HG03439 (cell line): ENCODE results near the gene CORO2A.
"Not testable (repeated sequence)": the region's sequence is repeated elsewhere in the genome, so short reads cannot be mapped to it uniquely, and the experiment has no call there.

Experiments used
- ATAC-seq: cut with Tn5 transposase; IDR thresholded peaks from one replicate; pipeline ENCODE4 v1.9.1; 2021; ENCODE audit warnings: mild to moderate bottlenecking, moderate library complexity; ENCODE audit not compliant: unreplicated experiment

Gene CORO2A

DNA sequence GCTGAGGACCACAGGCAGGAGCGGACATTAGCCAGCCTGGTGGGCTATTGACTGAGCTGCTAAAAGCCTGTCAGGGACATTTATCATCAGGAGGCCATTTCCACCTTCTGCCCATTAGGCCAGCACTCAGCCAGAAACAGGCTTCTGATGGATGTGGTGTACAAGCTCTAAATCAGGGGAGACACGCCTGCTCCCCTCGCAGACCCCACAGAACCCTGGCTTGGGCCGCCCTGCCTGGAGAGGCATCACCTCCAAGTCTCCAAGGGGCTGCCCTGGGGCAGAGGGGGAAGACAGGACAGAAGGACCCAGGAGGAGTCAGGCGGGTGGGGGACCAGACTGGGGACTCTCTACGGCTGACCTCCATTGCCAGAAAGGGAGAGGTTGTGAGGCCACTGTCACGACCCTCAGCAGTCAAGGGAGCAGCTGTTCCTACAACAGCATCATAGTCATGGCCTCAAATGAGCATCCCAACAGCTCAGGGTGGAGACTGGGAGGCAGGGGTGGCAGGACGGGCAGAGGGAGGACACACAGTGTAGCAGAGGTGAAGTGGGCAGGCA, 49.4 kb downstream of the CORO2A start:
- no peak for ATAC-seq

DNA sequence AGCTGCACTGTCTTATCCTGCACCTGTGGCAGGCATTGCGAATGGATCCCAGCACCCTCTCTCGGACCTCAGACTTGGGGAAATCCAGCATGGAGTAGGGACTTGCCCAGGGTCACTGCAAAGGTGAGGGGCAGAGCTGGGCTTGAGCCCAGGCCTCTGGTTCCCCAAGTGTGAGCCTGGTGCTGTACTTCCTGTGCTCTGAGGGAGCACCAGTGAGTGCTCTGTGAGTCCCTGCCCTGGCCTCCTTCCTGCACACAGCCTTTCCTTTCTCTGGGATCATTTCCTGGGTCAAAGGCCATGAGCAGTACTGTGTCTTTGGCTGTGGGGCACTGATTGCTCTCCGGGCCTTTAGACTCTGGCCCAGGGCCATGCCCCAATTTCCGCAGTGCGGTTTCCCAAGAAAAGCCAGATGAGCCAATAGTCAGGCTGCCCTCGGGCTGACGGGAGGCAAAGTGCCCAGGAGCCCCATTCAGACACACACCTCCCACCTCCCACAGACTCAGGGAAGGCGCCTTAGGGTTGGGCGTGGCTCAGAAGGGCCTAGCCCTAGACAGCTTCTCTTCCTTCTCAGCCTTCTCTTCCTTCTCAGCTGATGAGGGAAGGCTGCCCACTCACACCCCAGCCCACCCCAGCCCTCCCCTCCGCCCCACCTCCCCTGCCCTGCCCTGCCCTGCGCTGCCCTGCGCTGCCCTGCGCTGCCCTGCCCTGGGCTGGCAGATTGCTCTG, 50.1 kb downstream of the CORO2A start:
- ATAC-seq: no peak

DNA sequence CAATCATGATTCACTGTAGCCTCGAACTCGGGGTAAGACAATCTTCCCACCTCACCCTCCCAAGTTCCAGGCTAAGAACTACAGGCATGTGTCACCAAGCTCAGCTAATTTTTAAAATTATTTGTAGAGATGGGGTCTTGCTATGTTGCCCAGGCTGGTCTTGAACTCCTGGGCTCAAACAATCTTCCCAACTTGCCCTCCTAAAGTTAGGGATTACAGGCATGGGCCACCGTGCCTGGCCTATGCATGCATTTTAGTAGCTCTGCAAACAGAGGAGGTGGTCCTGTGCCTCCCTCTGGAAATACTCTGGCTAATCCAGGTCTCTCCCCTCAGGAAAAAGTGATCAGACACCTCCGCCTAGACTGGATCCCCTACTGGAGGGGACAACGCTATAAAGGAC, 51.9 kb downstream of the CORO2A start:
- no peak for ATAC-seq

DNA sequence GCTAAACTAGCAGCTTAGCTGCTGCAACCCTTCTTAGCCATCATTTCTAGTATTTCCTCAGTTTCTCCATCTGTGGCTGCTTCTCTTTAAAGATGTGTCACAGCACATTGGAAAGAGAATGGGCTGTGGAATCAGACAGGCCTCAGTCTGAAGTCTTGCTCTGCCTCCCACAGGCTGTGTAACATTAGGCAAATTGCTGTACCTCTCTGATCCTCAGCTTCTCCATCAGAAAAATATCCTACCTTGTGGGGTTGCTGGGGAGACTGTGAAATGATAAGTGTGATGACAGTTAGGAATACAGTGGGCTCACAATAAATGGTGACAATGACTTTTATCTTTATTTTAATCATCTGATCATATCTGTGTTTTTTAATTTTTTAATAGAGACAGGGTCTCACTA, 55.9 kb downstream of the CORO2A start:
- ATAC-seq: no peak

DNA sequence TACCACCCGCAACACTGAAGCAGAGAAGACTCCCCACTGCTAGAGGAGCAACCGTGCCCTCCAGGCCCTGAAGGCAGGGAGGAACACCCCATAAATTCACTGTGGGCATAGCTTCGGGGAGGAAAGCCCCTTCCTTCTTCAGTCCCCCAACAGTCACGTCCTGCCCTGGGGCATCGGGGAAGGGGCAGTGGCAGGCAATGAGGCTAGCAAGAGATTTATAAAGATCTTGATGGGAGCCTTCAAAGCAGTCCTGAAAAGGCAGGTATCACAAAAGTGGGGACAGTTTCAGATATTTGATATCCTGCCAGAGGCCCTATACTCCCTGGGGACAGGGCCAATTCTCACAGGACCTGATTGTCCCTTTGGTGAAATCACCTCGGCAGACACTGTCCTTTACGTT, 56.5 kb downstream of the CORO2A start:
- no peak for ATAC-seq

DNA sequence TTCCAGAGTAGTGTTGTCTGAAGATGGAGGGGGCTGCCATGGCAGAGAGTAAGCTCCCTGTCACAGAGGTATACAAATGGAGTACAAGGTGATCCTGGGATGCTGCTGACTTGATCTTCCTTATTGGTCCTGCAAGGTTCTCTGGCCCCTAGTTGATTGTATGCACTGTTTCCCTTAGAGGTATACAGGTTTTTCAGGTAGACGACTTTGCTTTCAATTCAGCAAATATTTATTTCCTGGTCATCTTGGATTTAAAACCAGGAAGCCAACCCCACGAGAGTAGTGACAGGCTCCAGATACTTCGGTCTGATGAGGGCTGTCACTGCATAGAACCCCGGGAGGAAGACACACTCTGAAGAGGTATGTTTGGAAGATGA, 56.9 kb downstream of the CORO2A start:
- no peak for ATAC-seq

DNA sequence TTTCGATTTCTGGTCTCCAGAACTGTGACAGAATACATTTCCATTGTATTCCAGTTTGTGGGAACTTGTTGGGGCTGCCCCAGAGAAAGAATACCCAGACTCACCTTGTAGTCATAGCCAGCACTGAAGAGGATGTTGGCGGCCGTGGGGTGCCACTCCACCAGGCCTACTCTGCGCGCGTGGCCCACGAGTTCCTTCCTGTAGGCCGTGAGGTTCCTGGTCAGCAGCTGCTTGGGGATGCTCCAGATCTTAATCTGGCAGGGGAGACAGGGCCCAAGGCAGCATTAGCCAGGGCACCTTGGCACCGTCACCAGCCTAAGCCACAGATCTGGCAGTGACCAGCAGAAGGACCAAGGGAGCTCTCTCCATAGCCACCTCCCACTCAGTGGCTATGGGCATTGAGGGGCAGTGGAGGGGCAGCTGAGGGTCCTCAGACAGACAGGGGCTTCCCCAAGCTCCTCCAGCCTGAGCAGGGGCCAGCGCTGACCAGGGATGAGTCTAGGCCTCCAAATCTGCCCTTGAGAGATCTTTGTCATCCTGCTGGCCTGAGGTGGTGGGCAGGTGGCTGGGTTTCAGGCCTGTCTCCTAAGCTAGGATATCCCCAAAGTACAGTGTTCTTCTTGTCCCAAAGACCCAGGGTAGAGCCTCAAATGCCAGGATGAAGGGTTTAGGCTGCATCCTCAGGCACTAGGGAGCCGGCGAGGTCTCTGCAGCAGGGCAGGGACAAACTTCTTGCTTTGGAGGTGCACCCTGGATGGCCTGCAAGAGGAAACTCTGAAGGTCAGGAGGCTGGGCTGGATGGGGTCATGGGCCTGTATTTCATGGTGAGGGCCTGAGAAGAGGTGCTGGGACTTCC, 57.5 kb downstream of the CORO2A start:
- ATAC-seq: no peak

DNA sequence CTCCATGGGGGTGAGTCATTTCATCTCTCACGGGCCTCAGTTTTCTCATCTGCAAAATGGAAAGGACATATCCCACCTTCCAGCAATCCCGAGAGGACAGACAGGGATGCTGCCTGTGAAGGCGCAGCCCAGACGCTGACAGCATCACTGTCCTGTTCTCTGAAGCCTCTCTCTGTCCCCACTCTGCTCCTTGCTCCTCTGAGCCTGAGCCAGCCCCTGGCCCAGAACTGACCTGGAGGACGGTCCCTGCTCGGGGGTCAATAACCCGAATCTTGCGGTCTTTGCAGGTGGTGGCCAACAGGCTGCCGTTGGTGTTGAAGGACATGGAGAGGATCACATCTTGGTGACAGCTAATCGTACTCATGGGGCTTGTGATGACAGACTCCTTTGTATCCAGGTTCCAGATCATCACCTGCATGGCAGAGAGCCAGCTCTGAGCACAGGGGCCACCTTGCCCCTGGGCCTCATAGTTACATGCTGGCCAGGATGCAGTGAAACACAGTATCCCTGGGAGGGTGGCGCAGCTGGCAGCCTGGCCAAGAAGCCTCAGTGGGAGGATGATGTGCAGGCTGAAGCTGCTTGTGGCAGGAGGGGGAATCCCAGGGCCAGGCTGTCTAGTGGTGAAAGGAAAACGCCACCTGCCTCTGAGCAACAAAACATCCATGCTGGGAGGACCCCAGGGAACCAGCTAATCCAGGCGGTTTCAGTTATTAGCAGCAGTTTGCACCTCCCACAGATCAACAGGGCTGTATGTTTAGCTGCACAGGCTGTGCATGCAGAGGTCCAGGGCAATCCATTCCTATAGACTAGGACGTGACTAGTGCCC, 59.4 kb downstream of the CORO2A start:
- ATAC-seq: no peak

DNA sequence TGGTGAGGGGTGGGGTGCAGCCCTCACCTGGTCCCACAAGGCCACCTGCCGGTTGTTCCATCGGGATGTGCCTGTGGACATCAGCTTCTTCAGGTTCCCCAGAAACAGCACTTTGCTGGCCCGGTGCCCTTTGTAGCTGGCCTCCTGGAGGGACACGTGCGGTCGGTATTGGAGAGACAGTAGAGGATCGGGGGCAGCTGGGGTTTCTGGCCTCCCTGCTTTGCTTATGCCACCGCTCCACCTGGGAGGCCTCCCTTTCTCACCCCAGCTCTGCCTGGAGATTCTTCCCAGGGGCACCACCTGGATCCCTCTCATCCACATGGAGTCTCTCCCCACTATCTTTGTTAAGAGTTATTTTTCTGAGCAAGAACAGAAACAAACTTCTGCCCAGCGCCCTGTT, 60.3 kb downstream of the CORO2A start:
- no peak for ATAC-seq

DNA sequence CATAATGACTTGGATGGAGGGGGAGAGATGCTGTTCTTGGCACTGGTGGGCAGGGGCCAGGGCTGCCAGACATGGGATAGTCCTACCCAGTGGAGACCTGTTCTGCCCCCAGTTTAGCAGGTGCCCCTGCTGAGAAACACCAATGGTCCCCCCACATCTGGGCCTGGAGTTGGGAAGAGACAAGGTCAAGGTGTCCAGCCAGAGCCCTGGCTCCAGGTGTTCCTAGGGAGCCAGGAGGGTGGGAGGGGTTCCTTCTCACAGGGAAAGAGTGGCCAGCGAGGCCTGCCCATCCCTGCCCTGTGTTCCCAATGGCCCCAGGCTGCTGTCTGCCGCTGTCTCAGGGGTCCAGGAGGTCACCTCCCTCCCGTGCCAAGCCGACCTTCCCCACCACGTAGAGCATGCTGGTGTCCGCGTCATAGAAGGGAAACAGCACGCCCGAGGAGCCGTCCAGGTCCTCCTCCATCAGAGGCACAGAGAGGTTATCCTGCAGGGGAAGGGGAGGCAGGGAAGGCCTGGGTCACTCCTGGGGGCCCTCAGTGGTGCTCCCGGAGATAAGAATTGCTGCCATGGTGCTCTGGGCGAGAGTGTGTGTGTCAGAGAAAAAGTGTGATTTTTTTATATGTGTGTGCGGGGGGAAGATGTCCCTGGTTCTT, 61.7 kb downstream of the CORO2A start:
- no peak for ATAC-seq

DNA sequence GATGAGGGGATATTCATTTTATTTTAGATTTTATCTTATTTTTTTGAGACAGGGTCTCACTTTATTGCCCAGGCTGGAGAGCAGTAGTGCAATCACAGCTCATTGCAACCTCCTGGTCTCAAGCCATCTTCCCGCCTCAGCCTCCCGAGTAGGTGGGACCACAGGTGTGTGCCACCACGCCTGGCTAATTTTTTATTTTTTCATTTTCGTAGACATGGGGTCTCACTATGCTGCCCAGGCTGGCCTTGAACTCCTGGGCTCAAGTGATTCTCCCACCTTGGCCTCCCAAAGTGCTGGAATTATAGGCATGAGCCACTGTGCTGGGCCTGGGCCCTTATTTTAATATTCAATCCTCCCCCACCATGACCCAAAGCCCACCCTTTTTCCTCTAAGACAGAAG, 62.4 kb downstream of the CORO2A start:
- ATAC-seq: not testable (repeated sequence)

DNA sequence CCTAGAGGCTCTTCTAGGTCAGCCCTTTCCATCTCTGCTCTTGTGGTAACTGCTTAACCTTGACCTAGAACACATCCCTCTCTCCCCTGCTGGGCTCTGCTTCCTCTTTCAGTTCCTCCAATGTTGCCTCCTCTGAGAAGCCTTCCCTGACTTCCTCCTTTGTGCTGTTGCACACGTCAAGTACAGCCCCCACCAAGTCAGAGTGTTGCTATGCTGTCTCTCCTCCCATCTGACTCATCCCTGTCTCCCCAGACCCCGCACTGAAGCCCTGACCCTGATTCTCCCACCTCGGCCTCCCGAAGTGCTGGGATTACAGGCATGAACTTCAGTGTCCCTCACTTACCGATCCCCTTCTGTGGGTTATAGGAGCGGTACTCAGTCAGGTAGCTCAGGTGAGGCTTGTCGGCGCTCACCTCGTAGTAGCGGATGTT, 63.0 kb downstream of the CORO2A start:
- no peak for ATAC-seq

DNA sequence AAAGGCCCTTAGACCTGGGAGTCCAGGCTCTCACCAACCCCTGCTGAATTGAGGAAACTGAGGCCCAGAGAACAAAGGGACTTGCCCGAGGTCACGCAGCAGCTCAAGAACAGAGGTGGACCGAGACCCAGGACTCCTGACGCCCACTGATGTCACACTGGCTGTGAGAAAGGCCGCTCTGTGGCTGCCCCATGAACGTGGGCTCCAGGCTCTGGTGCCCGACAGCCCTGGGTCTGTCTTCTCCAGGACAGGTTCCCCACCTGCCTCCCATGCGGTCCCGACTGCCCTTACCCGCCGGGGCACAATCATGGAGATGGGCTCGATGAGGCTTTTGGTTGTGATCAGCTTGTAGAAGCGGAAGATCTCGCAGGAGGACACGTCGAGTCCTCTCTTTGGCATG, 64.1 kb downstream of the CORO2A start:
- ATAC-seq: no peak

DNA sequence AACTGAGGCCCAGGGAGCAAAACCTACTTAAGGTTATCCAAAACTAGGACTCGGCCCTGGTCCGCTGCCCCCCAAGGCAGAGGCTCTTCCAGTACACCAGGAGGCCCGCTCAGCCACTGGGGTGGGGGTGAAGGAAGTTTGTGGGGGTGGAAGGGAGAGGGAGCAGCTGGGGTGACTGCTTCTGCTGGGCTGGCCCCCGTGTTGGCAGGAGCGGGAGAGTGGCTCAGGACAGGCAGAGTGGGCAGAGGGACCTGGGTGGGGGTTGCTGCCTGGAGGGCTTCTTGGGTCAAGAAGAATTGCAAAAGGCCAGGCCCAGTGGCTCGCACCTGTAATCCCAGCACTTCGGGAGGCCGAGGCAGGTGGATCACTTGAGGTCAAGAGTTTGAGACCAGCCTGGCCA, 65.2 kb downstream of the CORO2A start:
- no peak for ATAC-seq

DNA sequence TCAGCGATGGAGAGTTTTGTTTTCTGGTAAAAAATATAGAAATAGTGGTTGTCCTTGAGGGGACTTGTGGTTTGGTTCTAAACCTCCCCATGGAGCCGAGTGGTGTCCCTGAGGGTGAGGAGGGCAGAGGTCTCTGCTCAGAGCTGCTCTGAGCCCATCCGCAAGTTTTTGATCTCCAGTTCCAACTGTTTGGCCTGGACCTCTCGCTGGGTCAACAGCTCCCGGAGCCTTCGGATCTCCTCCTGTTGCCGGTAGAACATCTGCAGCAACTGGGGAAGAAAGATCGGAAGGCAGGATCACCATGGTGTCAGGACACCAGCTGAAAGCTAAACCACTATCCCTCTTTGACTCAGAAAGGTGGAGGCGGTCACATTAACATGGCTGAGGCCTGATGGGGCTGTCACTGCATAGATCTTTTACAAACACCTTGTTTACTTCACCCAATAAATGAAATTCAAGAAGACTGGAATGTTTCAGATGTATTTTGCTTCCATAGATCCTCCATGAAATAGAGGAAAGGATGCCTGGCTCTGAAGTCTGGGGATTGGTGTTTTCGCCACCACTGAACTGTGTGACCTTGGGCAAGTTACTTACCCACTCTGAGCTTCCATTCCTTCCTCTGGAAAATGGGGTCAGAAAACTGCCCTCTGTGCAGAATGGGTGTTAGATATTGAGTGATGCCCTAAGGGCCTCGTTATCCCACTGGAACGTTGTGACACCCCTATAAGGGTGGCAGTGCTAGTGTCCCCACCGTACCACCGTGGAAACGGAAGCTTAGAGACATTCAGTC, 67.6 kb downstream of the CORO2A start:
- no peak for ATAC-seq

DNA sequence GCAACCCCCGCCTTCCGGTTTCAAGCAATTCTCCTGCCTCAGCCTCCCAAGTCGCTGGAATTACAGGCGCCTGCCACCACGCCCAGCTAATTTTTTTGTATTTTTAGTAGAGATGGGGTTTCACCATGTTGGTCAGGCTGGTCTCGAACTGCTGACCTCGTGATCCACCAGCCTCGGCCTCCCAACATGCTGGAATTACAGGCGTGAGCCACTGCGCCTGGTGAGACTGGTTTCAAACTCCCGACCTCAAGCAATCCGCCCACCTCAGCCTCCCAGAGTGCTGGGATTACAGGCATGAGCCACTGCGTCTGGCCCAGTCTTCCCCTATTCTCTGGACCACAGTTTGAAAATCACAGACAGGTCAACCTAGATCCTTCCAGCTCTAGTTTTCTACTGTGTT, 68.3 kb downstream of the CORO2A start:
- ATAC-seq: not testable (repeated sequence)

DNA sequence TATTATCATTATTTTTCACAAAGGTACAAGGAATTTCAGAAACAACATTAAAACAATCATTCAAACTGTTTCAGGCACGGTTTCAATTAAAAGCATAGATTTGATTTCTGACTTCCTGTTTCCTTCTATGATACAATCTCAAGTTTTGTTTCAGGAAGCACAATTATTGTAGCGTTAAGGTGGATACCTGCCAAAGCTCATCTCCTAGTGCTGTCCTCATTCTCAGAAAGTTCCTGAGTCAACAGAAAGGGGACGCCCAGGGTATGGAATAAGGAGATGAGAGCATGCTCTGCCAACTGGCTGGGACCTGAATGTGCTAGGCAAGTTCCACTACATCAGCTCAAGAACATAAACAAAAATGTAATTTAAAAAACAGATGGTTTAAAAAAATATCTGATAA, 71.4 kb downstream of the CORO2A start:
- ATAC-seq: no peak

DNA sequence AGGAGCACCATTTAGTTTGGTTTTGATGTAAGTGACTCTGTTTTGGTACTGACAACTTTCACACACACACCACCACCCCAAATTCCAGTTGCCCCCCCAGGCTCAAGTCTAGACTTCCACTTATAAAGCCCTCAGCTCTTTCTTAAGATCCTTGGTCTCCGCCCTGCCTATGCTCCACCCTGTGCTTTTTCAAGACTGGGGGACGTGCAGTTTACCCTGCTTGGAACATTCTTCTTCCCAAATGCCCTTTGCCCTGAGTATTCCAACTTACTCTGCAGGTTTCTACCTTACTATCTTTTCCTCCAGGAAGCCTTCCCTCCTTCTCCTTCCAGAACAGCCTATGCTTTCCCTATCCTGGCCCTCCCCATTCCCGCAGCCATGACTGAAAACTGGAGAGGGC, 72.0 kb downstream of the CORO2A start:
- no peak for ATAC-seq

DNA sequence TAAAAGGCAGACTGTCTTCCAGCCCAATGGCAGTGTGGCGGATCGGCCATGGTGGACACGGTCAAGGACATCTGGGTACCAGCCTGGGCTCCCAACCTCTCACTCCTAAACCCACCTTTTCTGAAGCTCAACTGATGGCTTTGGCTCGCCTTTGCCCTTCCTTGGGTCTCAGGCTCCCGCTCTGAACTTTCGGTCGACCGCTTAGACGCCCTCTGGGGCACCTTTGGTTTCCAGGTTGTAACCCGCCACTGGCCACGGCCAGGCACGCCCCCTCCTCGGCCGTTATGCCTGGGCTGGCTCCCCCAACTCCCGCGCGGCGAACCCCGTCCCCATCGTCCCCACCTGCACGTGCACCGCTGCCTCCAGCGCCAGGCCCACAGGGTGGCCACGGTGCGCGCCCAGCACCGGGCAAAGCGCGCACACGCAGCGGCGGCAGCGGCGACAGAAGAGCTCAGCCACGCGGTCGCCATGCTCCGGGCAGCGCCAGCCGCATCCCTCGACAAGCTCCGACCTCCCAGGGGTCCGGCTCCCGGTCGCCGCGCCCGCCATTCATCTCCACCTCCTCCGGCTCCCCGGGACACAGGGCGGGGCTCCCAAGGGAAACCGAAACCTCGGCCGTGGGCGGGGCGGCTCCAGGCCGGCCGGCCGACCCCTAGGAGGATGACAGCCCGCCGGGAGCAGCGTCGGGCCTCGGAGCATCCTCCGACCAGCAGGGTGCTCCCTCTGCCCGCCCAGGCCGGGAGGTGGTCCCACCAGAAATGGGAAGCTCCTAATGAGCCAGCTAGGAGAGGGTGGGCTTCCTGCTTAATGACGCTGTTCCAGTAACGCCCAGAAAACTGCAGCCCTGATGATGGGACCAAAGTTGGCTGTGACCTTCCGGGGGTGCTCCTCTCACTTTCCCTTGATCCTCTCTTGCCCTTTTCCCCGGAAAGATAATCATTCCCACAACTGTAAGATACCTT, 73.5 kb downstream of the CORO2A start, which contains the start of gene TRIM14:
Gene TRIM14, minus strand, starts transcription at position 583 of the 962 bp plus-strand sequence. Its CDS starts 34 bp downstream, at position 549.
- peak; percentile 40 for ATAC-seq
